Urothelium cell line (cell line): ENCODE results near the gene AMZ1.

Source experiments
- DNase-seq: peaks from one replicate; pipeline ENCODE4 v3.0.0; 2011; ENCODE audit warnings: low spot score, mixed read lengths
- FAIRE-seq: peaks from 2 replicates; lab custom pipeline; 2011; peaks lifted over from hg19 to GRCh38; lab: Jason Lieb, UNC

Gene AMZ1

GRCh38 chr7:2650451-2650850 lies 37.6 kb upstream of the AMZ1 start:
- FAIRE-seq (no peak), DNase-seq (no peak)

DNA sequence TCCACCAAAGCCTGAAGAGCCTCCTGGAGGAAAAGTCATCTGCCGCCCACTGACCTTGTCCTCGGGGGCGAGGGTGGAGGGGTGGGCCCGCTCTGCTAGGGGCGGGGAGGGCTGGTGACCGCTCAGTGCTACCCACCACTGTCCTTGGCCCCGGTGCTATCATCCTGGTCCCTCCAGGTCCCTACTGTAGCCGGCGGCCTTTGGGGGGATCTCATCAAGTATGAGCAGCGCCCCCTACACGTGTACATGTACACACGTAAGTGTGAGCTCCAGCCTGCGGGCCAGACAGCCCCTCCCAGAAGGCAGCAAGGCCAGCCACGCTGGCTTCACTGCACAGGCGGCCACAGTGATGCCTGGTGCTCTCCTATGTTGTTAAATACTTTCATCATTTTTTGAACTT lies 36.7 kb upstream of the AMZ1 start:
- no peak for DNase-seq
- no peak for FAIRE-seq

- FAIRE-seq (peak; percentile 99), DNase-seq (no peak)
Observed at GRCh38 chr7:2651847-2652735, 35.9 kb upstream of the AMZ1 start.

DNA sequence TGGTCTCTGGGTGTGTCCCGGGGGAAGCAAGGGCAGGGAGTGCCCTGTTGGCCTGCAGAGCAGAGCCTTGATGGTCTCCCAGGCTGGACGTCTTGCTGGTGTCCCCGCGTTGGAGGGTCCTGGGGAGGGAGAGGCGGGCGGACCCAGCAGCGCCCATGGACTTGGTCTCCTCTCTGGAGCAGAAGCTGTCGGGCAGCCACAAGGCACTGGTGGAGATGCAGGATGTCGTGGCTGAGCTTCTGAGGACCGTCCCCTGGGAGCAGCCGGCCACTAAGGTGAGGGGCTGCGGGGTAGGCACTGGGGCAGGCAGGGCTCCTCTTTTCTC lies 35.3 kb upstream of the AMZ1 start:
- FAIRE-seq (peak; percentile 70), DNase-seq (no peak)

GRCh38 chr7:2654059-2654458 lies 33.9 kb upstream of the AMZ1 start:
- no peak for FAIRE-seq
- DNase-seq, result no peak

DNA sequence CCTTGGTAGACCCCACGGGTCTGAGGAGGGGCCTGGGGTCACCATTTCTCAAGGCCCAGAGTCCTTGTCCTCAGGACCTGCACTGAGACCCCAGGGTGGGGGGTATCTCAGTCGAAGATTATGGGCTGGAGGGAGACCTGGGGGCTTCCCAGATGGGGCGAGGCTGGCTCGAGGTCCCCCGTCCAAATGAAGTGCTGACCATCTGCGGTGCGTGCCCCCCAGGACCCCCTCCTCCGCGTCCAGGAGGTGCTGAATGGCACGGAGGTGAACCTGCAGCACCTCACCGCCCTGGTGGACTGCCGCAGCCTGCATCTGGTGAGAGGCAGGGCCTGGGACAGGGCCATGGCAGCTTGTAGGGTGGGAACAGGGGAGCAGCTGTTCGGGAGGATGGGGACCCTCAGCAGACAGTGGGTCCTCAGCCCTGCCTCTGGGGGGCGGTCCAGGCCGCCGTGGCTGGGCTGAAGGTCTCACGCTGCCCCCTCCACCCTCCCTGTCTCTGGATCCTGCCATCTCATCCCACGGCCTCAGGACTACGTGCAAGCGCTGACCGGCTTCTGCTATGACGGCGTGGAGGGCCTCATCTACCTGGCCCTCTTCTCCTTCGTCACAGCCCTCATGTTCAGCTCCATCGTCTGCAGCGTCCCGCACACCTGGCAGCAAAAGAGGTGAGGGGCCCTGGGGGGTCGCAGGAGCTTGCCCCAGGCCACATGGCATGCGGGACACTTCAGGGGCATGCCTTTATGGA lies 32.0 kb upstream of the AMZ1 start:
- no peak for FAIRE-seq
- no peak for DNase-seq

DNA sequence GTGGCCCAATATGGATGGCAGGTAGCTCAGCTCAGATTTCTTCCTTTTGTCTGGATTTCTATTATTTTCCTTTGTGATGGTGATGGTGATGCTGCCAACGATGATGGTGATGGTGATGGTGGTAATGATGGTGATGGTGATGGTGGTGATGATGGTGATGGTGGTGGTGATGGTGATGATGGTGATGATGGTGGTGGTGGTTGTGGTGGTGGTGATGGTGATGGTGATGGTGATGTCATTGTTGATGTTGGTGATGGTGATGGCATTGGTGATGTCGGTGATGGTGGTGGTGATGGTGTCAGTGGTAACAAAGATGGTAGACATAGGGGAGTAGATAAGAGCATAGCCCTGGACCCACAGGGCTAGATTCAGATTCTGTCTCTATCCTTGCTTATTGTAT lies 30.8 kb upstream of the AMZ1 start:
- peak; percentile 100 for FAIRE-seq
- DNase-seq, result no peak

DNA sequence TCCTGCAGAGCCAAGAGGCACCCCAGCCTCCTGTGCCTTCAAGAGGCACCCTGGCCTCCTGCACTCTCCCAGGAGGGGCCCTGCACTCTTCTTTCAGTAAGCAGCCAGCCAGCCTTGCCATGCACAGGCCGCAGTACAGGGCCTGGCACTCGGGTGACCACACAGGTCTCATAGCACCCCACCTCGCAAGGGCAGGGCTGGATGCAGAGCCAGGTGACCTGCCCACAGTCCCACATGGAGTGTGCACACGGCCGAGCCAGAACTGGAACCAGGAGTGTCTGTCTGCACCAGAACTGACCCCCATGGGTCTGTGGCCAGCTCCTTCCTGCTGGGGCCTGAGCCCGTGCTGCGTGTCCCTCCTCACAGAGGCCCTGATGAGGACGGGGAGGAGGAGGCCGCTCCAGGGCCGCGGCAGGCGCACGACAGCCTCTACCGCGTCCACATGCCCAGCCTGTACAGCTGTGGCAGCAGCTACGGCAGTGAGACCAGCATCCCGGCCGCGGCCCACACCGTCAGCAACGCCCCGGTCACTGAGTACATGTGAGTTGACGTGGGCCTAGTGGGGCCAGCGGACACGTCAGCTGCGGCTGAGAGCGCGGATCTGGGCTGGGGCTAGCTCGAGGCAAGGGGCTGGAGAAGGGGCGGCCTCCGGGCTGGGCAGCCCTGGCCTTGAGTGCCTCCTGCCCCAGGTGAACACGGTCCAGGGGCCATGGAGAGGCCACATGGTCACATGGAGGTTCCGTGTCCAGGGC lies 29.9 kb upstream of the AMZ1 start:
- peak; percentile 96 for FAIRE-seq
- no peak for DNase-seq

GRCh38 chr7:2658941-2659340 lies 29.1 kb upstream of the AMZ1 start:
- FAIRE-seq (peak; percentile 40), DNase-seq (no peak)

DNA sequence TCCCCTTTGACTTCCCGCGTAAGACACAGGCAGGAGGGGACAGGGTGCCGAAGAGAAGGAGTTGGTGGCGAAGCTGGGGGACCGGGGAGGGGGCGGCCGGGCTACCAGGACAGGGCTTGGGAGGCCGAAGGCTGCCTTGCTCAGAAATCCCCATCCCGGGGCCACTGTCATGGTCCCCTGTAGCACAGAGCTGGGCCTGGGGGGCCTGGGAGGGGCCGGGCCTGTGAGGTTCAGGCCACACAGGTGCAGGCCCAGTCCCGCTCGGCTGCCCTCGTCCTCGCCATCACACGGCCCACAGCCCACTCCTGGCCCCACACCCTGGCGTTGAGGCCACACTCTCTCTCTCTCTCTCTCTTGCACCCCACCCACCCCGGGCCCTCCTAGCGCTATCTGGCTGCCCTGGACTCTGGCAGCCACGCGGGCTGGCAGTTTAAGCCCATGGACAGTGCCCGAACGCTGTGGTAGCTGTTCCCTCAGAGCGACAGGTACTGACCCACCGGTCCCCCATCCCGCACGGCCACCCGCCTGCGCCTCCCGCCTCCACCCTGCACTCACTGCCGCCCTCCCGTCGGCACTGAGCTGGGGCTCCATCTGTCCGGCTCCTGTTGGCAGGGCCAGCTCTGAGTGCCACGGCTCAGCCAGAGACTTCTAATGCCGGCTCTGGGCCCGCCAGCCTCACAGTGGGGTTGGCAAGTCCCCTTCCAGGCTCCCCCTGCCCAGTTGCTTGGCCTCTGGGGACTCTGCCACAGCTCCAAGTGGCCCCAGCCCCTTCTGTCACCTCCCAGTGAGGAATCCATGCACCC lies 28.2 kb upstream of the AMZ1 start:
- FAIRE-seq (peak; percentile 83), DNase-seq (no peak)

DNA sequence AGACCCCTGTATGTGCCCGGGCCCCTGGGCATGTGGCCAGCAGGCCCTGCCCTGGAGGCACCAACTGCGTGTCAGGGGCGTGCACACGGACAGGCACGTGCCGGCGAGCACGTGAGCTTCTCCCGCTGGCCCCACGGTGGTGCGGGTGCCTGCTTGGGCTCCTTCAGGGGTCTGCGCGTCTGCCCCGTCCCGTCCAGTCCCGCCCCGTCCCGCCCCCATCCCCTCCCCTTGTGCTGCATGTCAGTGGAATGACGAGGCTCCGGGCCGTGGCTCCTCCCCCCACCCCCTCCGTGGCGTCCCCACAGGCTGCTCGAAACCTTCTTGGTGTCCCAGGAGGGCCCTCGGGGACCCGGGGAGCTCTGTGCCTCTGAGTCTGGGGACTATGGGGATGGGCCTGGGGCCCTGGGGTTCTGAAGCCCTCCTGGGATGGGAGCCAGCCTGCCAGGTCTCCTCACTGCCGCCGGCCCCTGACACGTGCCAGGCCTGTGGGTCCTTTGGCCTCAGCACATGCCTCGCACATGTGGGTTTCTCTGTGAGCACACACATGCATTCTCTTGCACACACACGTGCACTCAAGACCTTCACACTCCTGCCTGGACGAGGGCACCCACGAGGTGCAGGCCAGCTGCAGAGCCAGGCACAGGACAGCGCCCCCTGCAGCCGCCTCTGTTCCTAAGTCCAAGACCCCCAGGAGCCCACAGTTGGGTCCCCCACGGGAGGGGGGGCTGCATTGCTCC lies 27.5 kb upstream of the AMZ1 start:
- DNase-seq (no peak), FAIRE-seq (peak; percentile 78)

GRCh38 chr7:2661096-2661449 lies 26.9 kb upstream of the AMZ1 start:
- FAIRE-seq, result peak; percentile 74
- no peak for DNase-seq

- no peak for DNase-seq
Observed at GRCh38 chr7:2661602-2662272, 26.3 kb upstream of the AMZ1 start.

GRCh38 chr7:2662273-2663120 lies 25.5 kb upstream of the AMZ1 start:
- no peak for DNase-seq
- FAIRE-seq, result peak; percentile 89

More at GRCh38 chr7:2661602-2662272, 26.3 kb upstream of the AMZ1 start:
- peak; percentile 96 for FAIRE-seq

DNA sequence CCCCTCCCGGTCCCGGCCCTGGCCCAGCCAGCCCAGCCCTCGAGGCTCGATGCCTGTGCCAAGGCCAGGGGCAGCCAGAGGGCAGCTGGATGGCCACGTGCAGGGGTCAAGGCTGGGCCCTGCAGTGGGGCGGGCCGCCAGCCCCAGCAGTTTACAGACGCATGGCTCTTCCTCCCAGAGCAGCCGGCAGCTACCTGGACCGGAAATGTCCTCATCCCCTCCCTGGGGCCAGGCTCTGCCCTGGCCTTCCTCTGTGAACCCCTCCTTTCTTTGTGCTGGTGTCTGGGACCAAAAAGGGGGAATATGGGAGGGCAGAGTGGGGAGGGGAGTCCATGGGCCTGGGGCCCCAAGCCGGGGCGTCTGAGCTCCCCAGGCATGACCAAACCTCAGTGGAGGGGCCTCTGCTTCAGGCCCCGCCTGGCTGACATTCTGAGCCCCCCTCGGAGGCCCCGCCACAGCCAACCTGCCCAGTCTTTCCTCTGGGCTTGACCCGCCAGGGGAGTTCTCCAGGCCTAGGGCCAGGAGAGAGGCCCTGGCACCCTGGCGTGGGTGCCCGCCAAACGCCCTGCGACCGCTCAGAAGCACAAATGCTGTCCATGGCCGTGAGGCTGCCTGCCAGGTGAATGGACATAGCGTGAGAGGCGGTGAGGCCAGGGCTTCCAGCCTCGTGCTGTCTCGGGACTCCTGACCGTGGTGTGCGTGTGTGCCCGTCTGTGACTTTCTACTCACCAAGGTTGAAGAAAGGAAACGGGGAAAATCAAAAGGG lies 24.7 kb upstream of the AMZ1 start:
- DNase-seq (no peak), FAIRE-seq (peak; percentile 91)

- DNase-seq (no peak), FAIRE-seq (peak; percentile 69)
Observed at GRCh38 chr7:2663960-2664359, 24.0 kb upstream of the AMZ1 start.

- no peak for FAIRE-seq
- DNase-seq, result no peak
Observed at GRCh38 chr7:2665359-2665791, 22.6 kb upstream of the AMZ1 start.

GRCh38 chr7:2666155-2666554 lies 21.8 kb upstream of the AMZ1 start:
- FAIRE-seq, result no peak

More at GRCh38 chr7:2666155-2666554, 21.8 kb upstream of the AMZ1 start:
- DNase-seq, result no peak
